GM12801 (cell line): ENCODE results near the gene SIGLEC1.

ENCODE experiments used
- TF ChIP-seq, protein P1 (sequence below): IDR thresholded peaks from one replicate; pipeline ENCODE4 v1.5.1; 2011; ENCODE audit warnings: control low read depth; ENCODE audit not compliant: insufficient read length; ENCODE audit errors: extremely low read depth

SIGLEC1 gene

DNA sequence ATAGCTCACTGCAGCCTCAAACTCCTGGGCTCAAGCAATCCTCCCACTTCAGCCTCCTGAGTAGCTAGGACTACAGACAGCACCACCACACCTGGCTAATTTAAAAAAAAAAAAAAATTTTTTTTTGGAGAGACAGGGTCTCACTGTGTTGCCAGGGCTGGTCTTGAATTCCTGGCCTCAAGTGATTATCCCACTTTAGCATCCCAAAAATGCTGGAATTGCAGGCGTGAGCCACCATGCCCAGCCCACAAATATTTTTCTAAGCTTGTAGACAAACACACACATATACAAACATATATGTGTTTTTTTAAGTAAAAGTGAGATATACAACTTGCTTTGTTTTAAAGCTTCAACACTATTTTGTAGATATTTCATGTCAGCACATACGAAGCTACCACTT lies 30.9 kb upstream of the SIGLEC1 start:
- TF ChIP-seq, protein P1, sequence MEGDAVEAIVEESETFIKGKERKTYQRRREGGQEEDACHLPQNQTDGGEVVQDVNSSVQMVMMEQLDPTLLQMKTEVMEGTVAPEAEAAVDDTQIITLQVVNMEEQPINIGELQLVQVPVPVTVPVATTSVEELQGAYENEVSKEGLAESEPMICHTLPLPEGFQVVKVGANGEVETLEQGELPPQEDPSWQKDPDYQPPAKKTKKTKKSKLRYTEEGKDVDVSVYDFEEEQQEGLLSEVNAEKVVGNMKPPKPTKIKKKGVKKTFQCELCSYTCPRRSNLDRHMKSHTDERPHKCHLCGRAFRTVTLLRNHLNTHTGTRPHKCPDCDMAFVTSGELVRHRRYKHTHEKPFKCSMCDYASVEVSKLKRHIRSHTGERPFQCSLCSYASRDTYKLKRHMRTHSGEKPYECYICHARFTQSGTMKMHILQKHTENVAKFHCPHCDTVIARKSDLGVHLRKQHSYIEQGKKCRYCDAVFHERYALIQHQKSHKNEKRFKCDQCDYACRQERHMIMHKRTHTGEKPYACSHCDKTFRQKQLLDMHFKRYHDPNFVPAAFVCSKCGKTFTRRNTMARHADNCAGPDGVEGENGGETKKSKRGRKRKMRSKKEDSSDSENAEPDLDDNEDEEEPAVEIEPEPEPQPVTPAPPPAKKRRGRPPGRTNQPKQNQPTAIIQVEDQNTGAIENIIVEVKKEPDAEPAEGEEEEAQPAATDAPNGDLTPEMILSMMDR, result no peak

DNA sequence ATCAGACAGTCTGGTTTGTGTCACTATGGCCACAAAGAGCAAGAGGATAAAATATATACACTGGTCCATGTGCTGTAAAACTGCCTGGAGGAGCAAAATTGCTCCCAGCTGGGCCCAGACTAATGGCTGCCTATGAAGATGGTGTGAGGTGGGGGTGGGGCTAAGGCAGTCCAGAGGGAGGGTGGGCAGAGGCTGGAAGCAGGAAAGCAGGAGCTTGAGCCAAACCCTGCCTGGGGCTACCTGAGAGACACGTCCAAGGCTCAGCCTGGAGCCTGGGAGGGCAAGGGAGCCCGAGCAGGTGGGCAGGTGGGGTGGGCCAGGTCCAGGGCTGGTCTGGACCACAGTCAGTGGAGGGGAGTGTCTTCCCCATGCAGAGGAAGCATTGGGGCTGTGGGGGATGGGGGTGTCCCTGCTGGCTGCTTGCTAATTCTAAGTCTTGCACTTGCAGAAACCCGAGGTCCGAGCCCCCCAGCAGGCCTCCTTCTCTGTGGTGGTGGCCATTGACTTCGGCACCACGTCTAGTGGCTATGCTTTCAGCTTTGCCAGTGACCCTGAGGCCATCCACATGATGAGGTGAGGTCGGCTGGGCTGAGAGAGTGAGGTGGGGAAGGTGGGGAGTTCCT lies 29.5 kb upstream of the SIGLEC1 start:
- TF ChIP-seq, protein P1, result no peak

DNA sequence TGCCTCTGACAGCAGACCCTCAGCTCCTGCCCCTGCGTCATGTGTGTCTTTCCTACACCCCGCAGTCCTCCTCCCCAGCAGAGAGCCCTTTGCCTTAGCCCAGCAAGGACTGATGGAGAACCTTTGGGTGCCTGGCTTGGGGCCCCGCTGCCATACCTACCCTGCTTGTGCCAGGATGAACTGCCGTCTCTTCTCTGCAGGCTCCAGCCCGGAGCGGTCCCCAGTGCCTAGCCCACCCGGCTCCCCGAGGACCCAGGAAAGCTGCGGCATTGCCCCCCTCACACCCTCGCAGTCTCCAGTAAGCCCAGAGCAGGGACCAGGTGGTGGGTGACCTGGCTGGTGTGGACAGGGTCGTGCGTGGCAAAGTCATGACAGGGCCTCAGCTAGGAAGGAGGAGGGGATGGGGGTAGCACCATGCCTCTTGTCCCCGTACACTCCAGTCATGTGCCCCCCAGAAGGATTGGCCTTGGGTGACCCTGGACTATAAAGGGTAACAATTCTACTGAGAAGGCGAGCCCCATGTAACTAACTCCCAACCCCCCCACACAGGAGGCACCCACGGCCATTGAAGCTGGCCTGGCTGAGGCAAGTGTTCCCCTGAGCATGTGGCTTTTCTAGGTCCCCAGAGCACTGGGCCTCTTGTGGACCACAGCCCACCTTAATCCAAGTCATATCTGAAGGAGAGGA lies 28.4 kb upstream of the SIGLEC1 start:
- TF ChIP-seq, protein P1, result no peak

DNA sequence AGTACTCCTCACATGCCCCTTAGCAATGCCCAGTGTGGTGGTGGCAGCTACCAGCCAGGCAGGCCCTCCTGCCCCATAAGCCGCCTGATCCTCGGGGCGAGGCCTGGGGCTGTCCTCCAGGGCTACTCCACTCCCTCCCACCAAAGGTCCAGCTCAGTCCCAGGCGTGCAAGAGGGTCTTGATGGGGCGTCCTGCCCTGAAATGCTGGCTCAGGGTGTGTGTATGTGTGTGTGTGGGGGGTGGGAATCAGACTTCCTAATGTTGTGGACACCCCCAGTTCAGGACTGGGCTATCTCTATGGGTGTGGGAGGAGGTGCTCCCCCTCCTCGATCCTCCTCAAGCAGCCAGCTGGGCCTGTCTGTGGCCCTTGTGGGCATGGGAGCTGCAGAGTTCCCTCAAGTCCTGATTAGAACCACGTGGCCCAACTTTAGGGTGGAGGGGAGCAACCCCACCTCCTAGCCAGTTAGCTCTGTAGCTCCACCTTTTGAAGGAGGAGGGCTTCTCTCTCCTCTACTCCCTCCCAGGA lies 27.6 kb upstream of the SIGLEC1 start:
- TF ChIP-seq, protein P1, result no peak

DNA sequence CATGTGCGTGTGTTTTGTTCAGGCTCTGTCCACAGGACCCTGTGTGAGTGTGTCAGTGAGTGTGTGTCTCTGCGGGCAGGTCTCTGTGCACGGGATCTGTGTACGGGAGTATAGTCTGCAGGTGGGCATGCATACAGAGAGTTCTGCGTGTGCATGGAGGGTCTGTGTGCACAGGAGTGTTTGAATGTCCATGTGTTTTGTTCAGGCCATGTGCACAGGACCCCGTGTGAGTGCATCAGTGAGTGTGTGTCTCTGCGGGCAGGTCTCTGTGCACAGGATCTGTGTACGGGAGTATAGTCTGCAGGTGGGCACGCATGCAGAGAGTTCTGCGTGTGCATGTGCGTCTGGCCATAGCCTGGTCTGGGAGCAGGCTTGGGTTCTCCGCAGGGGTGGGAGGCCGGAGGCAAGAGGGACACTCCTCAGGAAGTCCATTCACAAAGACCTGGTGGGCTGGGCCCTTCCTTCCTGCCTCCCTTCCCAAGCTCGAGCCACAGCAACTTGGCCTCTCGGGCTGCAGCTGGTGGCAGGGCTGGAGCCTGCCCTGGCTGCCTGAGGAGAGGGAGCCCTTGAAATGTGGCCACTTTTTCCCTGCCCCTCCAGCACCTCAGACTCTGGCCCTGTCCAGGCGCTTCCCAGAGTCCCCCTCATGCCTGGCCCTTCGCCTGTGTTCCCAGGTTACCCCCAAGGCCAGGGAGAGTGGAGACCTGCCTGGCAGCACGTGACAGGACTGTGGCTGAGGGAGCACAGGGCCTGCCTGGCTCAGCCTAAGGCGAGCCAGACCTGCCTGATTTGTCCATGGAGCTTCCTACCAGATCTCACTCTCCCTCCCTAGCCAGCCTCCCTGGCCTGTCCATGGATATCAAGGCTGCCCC lies 26.9 kb upstream of the SIGLEC1 start:
- TF ChIP-seq, protein P1, result no peak

DNA sequence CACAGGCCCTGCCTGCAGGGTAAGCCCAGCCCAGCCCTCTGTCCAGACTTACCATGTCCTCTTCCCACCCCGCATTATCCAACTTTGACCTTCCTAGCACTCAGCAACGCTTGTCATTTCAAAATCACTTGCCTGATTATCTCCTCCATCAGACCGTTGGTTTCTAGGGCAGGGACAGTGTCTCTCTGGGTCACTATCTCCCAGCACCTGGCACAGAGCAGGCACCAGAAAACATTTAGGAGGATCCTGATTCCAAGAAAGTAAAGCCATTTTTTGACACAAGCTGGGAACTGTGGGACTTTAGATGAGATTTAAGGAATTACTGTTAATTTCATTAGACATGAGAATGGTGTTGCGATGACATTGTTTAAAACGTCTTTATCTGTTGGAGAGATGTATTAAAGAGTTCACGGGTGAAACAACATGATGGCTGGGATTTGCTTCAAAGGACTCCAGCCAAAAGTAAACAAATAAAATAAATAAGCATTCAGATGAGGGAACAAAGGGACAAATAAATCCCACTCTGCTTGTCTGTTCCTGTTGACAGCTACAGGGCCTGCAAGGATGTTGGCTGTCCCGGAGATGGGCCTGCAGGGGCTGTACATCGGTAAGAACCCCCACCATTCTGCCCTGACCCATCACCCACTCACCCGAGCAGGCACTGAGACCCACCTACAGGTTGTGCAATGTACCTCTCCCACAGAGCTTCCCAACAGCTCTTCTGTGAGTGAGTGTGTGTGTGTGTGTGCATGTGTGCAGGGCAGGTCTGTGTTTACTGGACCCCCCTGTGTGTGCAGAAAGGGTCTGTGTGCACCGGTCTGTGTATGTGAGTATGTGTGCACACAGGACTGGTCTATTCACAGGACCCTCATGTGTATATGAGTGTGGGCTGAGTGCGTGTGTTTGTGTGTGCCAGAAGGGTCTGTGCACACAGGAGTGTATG lies 26.0 kb upstream of the SIGLEC1 start:
- TF ChIP-seq, protein P1, result no peak
